ENCODE data around the gene CYTH1.

The CYTH1 gene

DNA sequence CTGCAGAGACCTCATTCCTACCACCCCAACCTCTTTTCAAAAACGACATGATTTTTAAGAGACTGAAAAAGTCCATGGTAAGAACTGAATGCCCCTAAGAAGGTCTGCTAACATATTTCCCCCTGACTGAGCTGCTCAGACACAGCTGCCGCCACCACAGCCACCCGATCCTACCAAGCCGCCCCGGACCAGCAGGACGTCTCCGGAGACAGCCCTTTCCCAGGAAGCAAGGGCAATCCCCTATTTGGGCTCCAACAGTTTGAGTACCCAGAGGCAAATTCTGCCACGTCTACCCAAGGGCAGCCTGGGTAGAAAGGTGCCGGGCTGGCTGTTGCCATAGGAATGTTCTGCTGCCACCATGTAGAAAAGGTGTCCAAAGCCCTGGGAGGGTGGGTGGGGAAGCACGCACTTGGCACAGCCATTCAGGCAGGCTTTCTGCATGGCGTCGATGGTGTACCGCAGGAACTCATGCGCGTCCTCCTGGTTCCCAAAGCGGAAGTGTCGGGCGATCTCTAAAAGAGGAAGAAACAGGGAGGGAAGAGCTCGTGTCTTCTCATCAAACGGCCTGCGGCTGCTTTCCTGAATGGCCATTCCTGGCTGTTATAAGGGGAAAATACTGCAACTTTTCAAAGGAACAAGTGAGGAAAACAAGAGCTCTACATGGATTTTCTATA, 44.9 kb upstream of the CYTH1 start:
- ATAC-seq: no peak

DNA sequence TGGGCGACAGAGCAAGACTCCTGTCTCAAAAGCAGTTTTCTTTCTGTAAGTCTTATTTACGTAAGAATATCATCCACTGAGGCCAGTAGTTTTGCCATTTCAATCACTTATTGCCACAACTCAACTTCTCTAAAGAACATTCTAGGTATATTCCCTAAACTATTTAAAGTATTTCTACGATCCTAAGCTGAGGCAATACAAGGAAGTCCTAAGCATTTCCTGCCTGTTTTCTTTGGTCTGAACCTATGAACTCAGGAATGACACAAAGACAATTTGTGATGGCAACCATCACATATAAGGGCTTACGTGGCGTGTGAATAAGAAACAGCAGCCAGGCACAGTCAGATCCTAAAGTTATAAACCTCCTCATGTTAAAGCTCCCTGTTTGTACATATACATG, 44.3 kb upstream of the CYTH1 start:
- no peak for ATAC-seq

More for the DNA sequence above, 44.9 kb upstream of the CYTH1 start:
- TF ChIP-seq BACH2 (CRISPR knock-in tag; IDR thresholded peaks at IDR 0.05; ENCODE audit: borderline replicate concordance) (no peak), ZFP3 (CRISPR knock-in tag; IDR thresholded peaks at IDR 0.05) (no peak), ZNF70 (CRISPR knock-in tag; IDR thresholded peaks at IDR 0.05) (no peak), PPARA (CRISPR knock-in tag; IDR thresholded peaks at IDR 0.05; ENCODE audit: borderline replicate concordance) (no peak), ESRRG (CRISPR knock-in tag; IDR thresholded peaks at IDR 0.05) (no peak), CSDC2 (CRISPR knock-in tag; IDR thresholded peaks at IDR 0.05) (no peak), OSR1 (CRISPR knock-in tag; IDR thresholded peaks at IDR 0.05) (no peak), GLIS3 (CRISPR knock-in tag; IDR thresholded peaks at IDR 0.05) (no peak), TCF4 (CRISPR knock-in tag; IDR thresholded peaks at IDR 0.05; ENCODE audit: borderline replicate concordance) (no peak), ZNF8 (CRISPR knock-in tag; IDR thresholded peaks at IDR 0.05) (no peak), TOX (CRISPR knock-in tag; IDR thresholded peaks at IDR 0.05; ENCODE audit: borderline replicate concordance) (no peak), ISL1 (CRISPR knock-in tag; IDR thresholded peaks at IDR 0.05) (no peak), SNAI2 (CRISPR knock-in tag; IDR thresholded peaks at IDR 0.05) (no peak), RARB (CRISPR knock-in tag; IDR thresholded peaks at IDR 0.05) (no peak), ZC3H10 (CRISPR knock-in tag; IDR thresholded peaks at IDR 0.05) (no peak), ZNF565 (CRISPR knock-in tag; conservative IDR thresholded peaks at IDR 0.05; ENCODE audit: low read depth) (no peak)
- TF ChIP-seq, protein P1, sequence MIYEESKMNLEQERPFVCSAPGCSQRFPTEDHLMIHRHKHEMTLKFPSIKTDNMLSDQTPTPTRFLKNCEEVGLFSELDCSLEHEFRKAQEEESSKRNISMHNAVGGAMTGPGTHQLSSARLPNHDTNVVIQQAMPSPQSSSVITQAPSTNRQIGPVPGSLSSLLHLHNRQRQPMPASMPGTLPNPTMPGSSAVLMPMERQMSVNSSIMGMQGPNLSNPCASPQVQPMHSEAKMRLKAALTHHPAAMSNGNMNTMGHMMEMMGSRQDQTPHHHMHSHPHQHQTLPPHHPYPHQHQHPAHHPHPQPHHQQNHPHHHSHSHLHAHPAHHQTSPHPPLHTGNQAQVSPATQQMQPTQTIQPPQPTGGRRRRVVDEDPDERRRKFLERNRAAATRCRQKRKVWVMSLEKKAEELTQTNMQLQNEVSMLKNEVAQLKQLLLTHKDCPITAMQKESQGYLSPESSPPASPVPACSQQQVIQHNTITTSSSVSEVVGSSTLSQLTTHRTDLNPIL (CRISPR knock-in tag; IDR thresholded peaks at IDR 0.05; ENCODE audit: low read depth): no peak
- TF ChIP-seq, protein P2, sequence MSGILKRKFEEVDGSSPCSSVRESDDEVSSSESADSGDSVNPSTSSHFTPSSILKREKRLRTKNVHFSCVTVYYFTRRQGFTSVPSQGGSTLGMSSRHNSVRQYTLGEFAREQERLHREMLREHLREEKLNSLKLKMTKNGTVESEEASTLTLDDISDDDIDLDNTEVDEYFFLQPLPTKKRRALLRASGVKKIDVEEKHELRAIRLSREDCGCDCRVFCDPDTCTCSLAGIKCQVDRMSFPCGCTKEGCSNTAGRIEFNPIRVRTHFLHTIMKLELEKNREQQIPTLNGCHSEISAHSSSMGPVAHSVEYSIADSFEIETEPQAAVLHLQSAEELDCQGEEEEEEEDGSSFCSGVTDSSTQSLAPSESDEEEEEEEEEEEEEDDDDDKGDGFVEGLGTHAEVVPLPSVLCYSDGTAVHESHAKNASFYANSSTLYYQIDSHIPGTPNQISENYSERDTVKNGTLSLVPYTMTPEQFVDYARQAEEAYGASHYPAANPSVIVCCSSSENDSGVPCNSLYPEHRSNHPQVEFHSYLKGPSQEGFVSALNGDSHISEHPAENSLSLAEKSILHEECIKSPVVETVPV (CRISPR knock-in tag; IDR thresholded peaks at IDR 0.05): no peak
- TF ChIP-seq, protein P3, sequence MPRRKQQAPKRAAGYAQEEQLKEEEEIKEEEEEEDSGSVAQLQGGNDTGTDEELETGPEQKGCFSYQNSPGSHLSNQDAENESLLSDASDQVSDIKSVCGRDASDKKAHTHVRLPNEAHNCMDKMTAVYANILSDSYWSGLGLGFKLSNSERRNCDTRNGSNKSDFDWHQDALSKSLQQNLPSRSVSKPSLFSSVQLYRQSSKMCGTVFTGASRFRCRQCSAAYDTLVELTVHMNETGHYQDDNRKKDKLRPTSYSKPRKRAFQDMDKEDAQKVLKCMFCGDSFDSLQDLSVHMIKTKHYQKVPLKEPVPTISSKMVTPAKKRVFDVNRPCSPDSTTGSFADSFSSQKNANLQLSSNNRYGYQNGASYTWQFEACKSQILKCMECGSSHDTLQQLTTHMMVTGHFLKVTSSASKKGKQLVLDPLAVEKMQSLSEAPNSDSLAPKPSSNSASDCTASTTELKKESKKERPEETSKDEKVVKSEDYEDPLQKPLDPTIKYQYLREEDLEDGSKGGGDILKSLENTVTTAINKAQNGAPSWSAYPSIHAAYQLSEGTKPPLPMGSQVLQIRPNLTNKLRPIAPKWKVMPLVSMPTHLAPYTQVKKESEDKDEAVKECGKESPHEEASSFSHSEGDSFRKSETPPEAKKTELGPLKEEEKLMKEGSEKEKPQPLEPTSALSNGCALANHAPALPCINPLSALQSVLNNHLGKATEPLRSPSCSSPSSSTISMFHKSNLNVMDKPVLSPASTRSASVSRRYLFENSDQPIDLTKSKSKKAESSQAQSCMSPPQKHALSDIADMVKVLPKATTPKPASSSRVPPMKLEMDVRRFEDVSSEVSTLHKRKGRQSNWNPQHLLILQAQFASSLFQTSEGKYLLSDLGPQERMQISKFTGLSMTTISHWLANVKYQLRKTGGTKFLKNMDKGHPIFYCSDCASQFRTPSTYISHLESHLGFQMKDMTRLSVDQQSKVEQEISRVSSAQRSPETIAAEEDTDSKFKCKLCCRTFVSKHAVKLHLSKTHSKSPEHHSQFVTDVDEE (CRISPR knock-in tag; IDR thresholded peaks at IDR 0.05): no peak
- TF ChIP-seq, protein P4, sequence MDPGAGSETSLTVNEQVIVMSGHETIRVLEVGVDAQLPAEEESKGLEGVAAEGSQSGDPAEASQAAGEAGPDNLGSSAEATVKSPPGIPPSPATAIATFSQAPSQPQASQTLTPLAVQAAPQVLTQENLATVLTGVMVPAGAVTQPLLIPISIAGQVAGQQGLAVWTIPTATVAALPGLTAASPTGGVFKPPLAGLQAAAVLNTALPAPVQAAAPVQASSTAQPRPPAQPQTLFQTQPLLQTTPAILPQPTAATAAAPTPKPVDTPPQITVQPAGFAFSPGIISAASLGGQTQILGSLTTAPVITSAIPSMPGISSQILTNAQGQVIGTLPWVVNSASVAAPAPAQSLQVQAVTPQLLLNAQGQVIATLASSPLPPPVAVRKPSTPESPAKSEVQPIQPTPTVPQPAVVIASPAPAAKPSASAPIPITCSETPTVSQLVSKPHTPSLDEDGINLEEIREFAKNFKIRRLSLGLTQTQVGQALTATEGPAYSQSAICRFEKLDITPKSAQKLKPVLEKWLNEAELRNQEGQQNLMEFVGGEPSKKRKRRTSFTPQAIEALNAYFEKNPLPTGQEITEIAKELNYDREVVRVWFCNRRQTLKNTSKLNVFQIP (CRISPR knock-in tag; IDR thresholded peaks at IDR 0.05; ENCODE audit: borderline replicate concordance, low read depth): no peak

More for the DNA sequence above, 44.3 kb upstream of the CYTH1 start:
- TF ChIP-seq TOX (CRISPR knock-in tag; IDR thresholded peaks at IDR 0.05; ENCODE audit: borderline replicate concordance) (no peak), CSDC2 (CRISPR knock-in tag; IDR thresholded peaks at IDR 0.05) (no peak)
- TF ChIP-seq, protein P2 (CRISPR knock-in tag; IDR thresholded peaks at IDR 0.05): no peak
- TF ChIP-seq, protein P5, sequence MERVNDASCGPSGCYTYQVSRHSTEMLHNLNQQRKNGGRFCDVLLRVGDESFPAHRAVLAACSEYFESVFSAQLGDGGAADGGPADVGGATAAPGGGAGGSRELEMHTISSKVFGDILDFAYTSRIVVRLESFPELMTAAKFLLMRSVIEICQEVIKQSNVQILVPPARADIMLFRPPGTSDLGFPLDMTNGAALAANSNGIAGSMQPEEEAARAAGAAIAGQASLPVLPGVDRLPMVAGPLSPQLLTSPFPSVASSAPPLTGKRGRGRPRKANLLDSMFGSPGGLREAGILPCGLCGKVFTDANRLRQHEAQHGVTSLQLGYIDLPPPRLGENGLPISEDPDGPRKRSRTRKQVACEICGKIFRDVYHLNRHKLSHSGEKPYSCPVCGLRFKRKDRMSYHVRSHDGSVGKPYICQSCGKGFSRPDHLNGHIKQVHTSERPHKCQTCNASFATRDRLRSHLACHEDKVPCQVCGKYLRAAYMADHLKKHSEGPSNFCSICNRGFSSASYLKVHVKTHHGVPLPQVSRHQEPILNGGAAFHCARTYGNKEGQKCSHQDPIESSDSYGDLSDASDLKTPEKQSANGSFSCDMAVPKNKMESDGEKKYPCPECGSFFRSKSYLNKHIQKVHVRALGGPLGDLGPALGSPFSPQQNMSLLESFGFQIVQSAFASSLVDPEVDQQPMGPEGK (CRISPR knock-in tag; IDR thresholded peaks at IDR 0.05; ENCODE audit: borderline replicate concordance): no peak

All from SK-N-SH treated with all-trans-retinoic acid at 6 μM for 48 hours (cell line).